H9 (cell line): Measurements from ENCODE around the gene ENTREP3. TPM values are rescaled to one million over a fixed set of nuclear protein-coding genes. Genes with fewer than 3 reads are reported as not detected.

Source experiments
- DNase-seq: peaks from one replicate; pipeline ENCODE4 v3.0.0-alpha.2; 2017
- H2AFZ ChIP-seq: one replicate; pipeline ENCODE4 v1.6.1; 2013; ENCODE audit warnings: mild to moderate bottlenecking, low read length, control low read depth, moderate library complexity
- H2AK5ac ChIP-seq: 2 replicates; pipeline ENCODE4 v1.6.1; 2013; ENCODE audit warnings: low read length, control low read depth, mixed read lengths; ENCODE audit not compliant: insufficient read length
- H2BK120ac ChIP-seq: one replicate; pipeline ENCODE4 v1.6.1; 2013; ENCODE audit warnings: low read depth, mild to moderate bottlenecking, low read length, control low read depth, inconsistent platforms; ENCODE audit not compliant: poor library complexity, severe bottlenecking
- H2BK12ac ChIP-seq: 2 replicates; pipeline ENCODE4 v1.6.1; 2013; ENCODE audit warnings: low read length, control low read depth, mixed read lengths, low read depth; ENCODE audit not compliant: insufficient read length
- H2BK15ac ChIP-seq: 2 replicates; pipeline ENCODE4 v1.6.1; 2013; ENCODE audit warnings: low read depth, low read length, control low read depth
- H2BK20ac ChIP-seq: one replicate; pipeline ENCODE4 v1.6.1; 2013; ENCODE audit warnings: low read depth, mild to moderate bottlenecking, low read length, control low read depth, inconsistent platforms; ENCODE audit not compliant: poor library complexity, severe bottlenecking
- H2BK5ac ChIP-seq: 2 replicates; pipeline ENCODE4 v1.6.1; 2013; ENCODE audit warnings: low read length, control low read depth, mixed read lengths; ENCODE audit not compliant: insufficient read length
- H3K14ac ChIP-seq: 2 replicates; pipeline ENCODE4 v1.6.1; 2013; ENCODE audit warnings: low read length, control low read depth; ENCODE audit not compliant: insufficient read depth
- H3K18ac ChIP-seq: 2 replicates; pipeline ENCODE4 v1.6.1; 2013; ENCODE audit warnings: low read depth, mild to moderate bottlenecking, mixed read lengths, low read length, control low read depth; ENCODE audit not compliant: insufficient read length
- H3K23ac ChIP-seq: 2 replicates; pipeline ENCODE4 v1.6.1; 2013; ENCODE audit warnings: low read length, control low read depth, mixed read lengths, low read depth; ENCODE audit not compliant: insufficient read length
- H3K23me2 ChIP-seq: 2 replicates; pipeline ENCODE4 v1.6.1; 2013; ENCODE audit warnings: low read depth, mild to moderate bottlenecking, mixed read lengths, low read length, control low read depth; ENCODE audit not compliant: insufficient read length, poor library complexity, severe bottlenecking
- H3K27ac ChIP-seq: 2 replicates; pipeline ENCODE4 v1.5.1; 2013; ENCODE audit warnings: low read length, control low read depth, mixed read lengths, low read depth; ENCODE audit not compliant: insufficient read length
- H3K27me3 ChIP-seq: 2 replicates; pipeline ENCODE4 v1.6.1; 2013; ENCODE audit warnings: low read length, control low read depth, inconsistent platforms; ENCODE audit not compliant: insufficient read depth
- H3K4ac ChIP-seq: 2 replicates; pipeline ENCODE4 v1.6.1; 2013; ENCODE audit warnings: low read depth, mild to moderate bottlenecking, control low read depth, inconsistent platforms, low read length, moderate library complexity
- H3K4me1 ChIP-seq: 2 replicates; pipeline ENCODE4 v1.6.1; 2013; ENCODE audit warnings: low read length, control low read depth, inconsistent platforms; ENCODE audit not compliant: insufficient read depth
- H3K4me2 ChIP-seq: 2 replicates; pipeline ENCODE4 v1.6.1; 2013; ENCODE audit warnings: low read length, control low read depth, mixed read lengths; ENCODE audit not compliant: insufficient read length, insufficient read depth
- H3K56ac ChIP-seq: 2 replicates; pipeline ENCODE4 v1.6.1; 2013; ENCODE audit warnings: low read depth, mild to moderate bottlenecking, mixed read lengths, low read length, control low read depth; ENCODE audit not compliant: insufficient read length
- H3K79me1 ChIP-seq: 2 replicates; pipeline ENCODE4 v1.6.1; 2013; ENCODE audit warnings: low read depth, mild to moderate bottlenecking, moderate library complexity, low read length, control low read depth, inconsistent platforms; ENCODE audit not compliant: insufficient read depth, poor library complexity, severe bottlenecking
- H3K79me2 ChIP-seq: 2 replicates; pipeline ENCODE4 v1.6.1; 2013; ENCODE audit warnings: low read length, control low read depth, inconsistent platforms; ENCODE audit not compliant: insufficient read depth
- H3K9ac ChIP-seq: 2 replicates; pipeline ENCODE4 v1.6.1; 2013; ENCODE audit warnings: low read length, control low read depth, mixed read lengths; ENCODE audit not compliant: insufficient read length; ENCODE audit errors: extremely low read depth
- H3K9me3 ChIP-seq: one replicate; pipeline ENCODE4 v1.6.1; 2013; ENCODE audit warnings: low read depth, low read length, inconsistent platforms; ENCODE audit not compliant: control insufficient read depth
- H3T11ph ChIP-seq: one replicate; pipeline ENCODE4 v1.6.1; 2013; ENCODE audit warnings: mild to moderate bottlenecking, low read length, control low read depth, inconsistent platforms
- H4K20me1 ChIP-seq: one replicate; pipeline ENCODE4 v1.6.1; 2013; ENCODE audit not compliant: control insufficient read depth, insufficient read length, insufficient read depth
- H4K5ac ChIP-seq: 2 replicates; pipeline ENCODE4 v1.6.1; 2013; ENCODE audit warnings: low read depth, mild to moderate bottlenecking, mixed read lengths, low read length, control low read depth; ENCODE audit not compliant: insufficient read length
- H4K8ac ChIP-seq: replicated peaks from 2 replicates; pipeline ENCODE4 v1.6.1; 2013; ENCODE audit warnings: low read length, control low read depth, mixed read lengths, low read depth; ENCODE audit not compliant: insufficient read length
- H4K91ac ChIP-seq: 2 replicates; pipeline ENCODE4 v1.6.1; 2013; ENCODE audit warnings: low read depth, mild to moderate bottlenecking, moderate library complexity, mixed read lengths, low read length, control low read depth; ENCODE audit not compliant: insufficient read length
- H3K27ac Mint-ChIP-seq, 3 experiments: 2 replicates in 2 of 3; 3 replicates in 1 of 3; pipeline ENCODE4 v1.8.0; 2020 to 2021; ENCODE audit warnings: mixed read lengths in 3 of 3, mild to moderate bottlenecking in 1 of 3, moderate library complexity in 1 of 3
- H3K27me3 Mint-ChIP-seq: 2 replicates; pipeline ENCODE4 v1.8.0; 2021; ENCODE audit warnings: low read depth, mild to moderate bottlenecking, moderate library complexity, mixed read lengths
- H3K36me3 Mint-ChIP-seq, 3 experiments: 2 replicates in 2 of 3; 3 replicates in 1 of 3; pipeline ENCODE4 v1.8.0; 2020 to 2021; ENCODE audit warnings: low read depth in 3 of 3, mixed read lengths in 3 of 3; ENCODE audit not compliant: insufficient read depth in 1 of 3
- H3K4me1 Mint-ChIP-seq, 2 experiments: 2 replicates each; pipeline ENCODE4 v1.8.0; 2020; ENCODE audit warnings: mixed read lengths in 2 of 2
- H3K4me3 Mint-ChIP-seq, 2 experiments: 2 replicates in 1 of 2; 3 replicates in 1 of 2; pipeline ENCODE4 v1.8.0; 2020 to 2021; ENCODE audit warnings: mild to moderate bottlenecking in 2 of 2, mixed read lengths in 2 of 2, moderate library complexity in 1 of 2
- H3K9me3 Mint-ChIP-seq, 2 experiments: 2 replicates in 1 of 2; 3 replicates in 1 of 2; pipeline ENCODE4 v1.8.0; 2020; ENCODE audit warnings: mild to moderate bottlenecking in 2 of 2, mixed read lengths in 2 of 2, moderate library complexity in 1 of 2
- WGBS: extraction: QIAGEN DNeasy Blood & Tissue Kit; methylation state at CpG from one replicate; pipeline ENCODE4 v1.1.7; 2013; ENCODE audit warnings: missing lambda C conversion rate, low lambda C conversion rate, mixed read lengths; ENCODE audit not compliant: insufficient read length; ENCODE audit errors: extremely low coverage; 5-methylcytosine and 5-hydroxymethylcytosine counted together
- total RNA-seq: library from RNA; stranded (reverse); gene quantifications from 2 replicates; pipeline ENCODE4 v1.2.1, GENCODE V29; 2021
- TF ChIP-seq, protein P1 (sequence below): fragments of 200-600 bp; sonication (generic); conservative IDR thresholded peaks from 3 replicates; pipeline ENCODE4 v1.8.0; 2021; ENCODE audit warnings: antibody characterized with exemption, mild to moderate bottlenecking

Gene ENTREP3
- total RNA-seq, 1 experiment from 2014 or later, result 41.0 TPM

DNA sequence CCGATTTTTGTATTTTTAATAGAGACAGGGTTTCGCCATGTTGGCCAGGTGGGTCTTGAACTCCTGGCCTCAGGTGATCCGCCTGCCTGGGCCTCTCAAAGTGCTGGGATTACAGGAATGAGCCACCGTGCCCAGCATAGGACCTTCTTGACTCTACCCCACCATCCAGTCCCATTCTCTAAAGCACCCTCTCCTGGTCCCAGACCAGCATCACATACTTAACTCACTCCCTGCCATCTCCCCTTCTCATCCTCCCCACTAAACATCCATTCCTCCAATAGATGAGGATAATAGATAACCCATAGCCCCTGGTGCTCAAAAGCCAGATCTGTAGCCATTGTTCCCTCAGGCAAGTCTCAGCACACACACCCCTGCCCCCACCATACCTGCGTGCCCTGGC lies 2.1 kb downstream of the ENTREP3 start:
- no peak overlapping the region for H2BK5ac ChIP-seq
- no peak overlapping the region for H2AFZ ChIP-seq
- no peak overlapping the region for H3K18ac ChIP-seq
- no peaks in the 10 kb centered on the region for H3K9me3 ChIP-seq
- no peak for DNase-seq
- no peaks in the 10 kb centered on the region for H3K79me1 ChIP-seq
- no peak overlapping the region for H4K8ac ChIP-seq
- H3T11ph ChIP-seq, result no peak overlapping the region
- no peak overlapping the region for H3K23ac ChIP-seq
- Mint-ChIP-seq H3K27me3 (peaks cover 2% of the 10 kb centered on the region; the same call in 1 of the 2 replicates), H3K4me1 (peaks cover 30 to 32% of the 10 kb centered on the region in 2 experiments), H3K9me3 (no peaks in the 10 kb centered on the region), H3K4me3 (peak overlapping the region; percentile 73 to 88), H3K27ac (no peak overlapping the region), H3K36me3 (peaks cover 6 to 25% (median 18%) of the 10 kb centered on the region in 3 experiments)
- H3K56ac ChIP-seq, result no peak overlapping the region
- peaks cover 14% of the 10 kb centered on the region for H3K23me2 ChIP-seq
- WGBS, result no CpG with 5 or more reads among the region's 5 CpGs
- H3K4me2 ChIP-seq, result no peak overlapping the region
- no peak overlapping the region for H2BK120ac ChIP-seq
- H3K14ac ChIP-seq, result no peak overlapping the region
- no peak overlapping the region for H2BK12ac ChIP-seq
- H4K20me1 ChIP-seq, result no peaks in the 10 kb centered on the region
- no peak overlapping the region for H3K9ac ChIP-seq
- no peak overlapping the region for H2BK15ac ChIP-seq
- no peak overlapping the region for H3K4ac ChIP-seq
- peaks cover 4% of the 10 kb centered on the region; the same call in 1 of the 2 replicates for H3K4me1 ChIP-seq
- no peaks in the 10 kb centered on the region for H3K27me3 ChIP-seq
- no peak overlapping the region for H4K5ac ChIP-seq
- TF ChIP-seq, protein P1, sequence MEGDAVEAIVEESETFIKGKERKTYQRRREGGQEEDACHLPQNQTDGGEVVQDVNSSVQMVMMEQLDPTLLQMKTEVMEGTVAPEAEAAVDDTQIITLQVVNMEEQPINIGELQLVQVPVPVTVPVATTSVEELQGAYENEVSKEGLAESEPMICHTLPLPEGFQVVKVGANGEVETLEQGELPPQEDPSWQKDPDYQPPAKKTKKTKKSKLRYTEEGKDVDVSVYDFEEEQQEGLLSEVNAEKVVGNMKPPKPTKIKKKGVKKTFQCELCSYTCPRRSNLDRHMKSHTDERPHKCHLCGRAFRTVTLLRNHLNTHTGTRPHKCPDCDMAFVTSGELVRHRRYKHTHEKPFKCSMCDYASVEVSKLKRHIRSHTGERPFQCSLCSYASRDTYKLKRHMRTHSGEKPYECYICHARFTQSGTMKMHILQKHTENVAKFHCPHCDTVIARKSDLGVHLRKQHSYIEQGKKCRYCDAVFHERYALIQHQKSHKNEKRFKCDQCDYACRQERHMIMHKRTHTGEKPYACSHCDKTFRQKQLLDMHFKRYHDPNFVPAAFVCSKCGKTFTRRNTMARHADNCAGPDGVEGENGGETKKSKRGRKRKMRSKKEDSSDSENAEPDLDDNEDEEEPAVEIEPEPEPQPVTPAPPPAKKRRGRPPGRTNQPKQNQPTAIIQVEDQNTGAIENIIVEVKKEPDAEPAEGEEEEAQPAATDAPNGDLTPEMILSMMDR, result no peak; the same call in 2 of the 3 replicates
- H2BK20ac ChIP-seq, result no peak overlapping the region
- H3K27ac ChIP-seq, result no peak overlapping the region
- no peak overlapping the region for H2AK5ac ChIP-seq
- no peaks in the 10 kb centered on the region for H3K79me2 ChIP-seq
- no peak overlapping the region for H4K91ac ChIP-seq
